ENCODE data around the gene C1QTNF8.

DNA sequence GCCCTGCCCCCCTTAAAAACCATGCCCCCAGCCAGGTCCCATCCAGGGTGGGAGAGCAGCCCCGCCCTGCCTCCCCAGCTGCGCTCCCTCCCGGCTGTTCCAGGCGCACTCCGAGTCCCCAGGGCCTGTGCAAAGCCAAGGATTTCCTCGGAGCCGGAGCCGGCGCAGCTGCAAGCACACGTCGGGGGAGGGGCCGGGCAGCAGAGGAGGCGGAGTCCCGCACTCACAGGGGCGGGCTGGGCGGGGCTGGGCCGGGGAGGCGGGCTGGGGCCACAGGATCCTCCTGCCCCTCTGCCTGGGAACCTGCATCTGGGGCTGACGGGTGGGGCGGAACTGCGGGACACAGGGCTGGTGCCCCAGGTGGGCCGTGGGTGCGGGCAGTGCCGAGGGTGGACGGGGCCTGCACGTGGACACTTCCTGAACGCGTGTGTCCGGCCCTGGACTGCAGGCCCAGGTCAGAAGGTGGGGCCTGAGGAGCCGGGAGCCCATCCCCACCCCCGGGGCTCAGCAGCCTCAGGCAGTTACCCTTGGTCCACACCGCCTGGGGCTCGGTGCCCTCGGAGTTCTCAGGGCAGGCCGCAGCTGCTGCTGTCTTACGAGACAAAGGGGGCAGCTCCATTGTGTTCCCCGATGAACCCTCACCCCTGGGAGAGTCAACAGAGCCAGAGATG, 47.5 kb downstream of the C1QTNF8 start:
- TF ChIP-seq, protein P1, sequence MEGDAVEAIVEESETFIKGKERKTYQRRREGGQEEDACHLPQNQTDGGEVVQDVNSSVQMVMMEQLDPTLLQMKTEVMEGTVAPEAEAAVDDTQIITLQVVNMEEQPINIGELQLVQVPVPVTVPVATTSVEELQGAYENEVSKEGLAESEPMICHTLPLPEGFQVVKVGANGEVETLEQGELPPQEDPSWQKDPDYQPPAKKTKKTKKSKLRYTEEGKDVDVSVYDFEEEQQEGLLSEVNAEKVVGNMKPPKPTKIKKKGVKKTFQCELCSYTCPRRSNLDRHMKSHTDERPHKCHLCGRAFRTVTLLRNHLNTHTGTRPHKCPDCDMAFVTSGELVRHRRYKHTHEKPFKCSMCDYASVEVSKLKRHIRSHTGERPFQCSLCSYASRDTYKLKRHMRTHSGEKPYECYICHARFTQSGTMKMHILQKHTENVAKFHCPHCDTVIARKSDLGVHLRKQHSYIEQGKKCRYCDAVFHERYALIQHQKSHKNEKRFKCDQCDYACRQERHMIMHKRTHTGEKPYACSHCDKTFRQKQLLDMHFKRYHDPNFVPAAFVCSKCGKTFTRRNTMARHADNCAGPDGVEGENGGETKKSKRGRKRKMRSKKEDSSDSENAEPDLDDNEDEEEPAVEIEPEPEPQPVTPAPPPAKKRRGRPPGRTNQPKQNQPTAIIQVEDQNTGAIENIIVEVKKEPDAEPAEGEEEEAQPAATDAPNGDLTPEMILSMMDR (conservative IDR thresholded peaks at IDR 0.05; ENCODE audit: low read length) = no peak
- no peak for TF ChIP-seq EZH2phosphoT487 (IDR thresholded peaks at IDR 0.05; ENCODE audit: borderline replicate concordance, low read depth, low read length)
